ENCODE measurements around the gene CAPN15. TPM values are rescaled to one million over a fixed set of nuclear protein-coding genes. Genes with fewer than 3 reads are reported as not detected.

The CAPN15 gene
- total RNA-seq, 1 experiment from 2014 or later = 60.4 TPM

DNA sequence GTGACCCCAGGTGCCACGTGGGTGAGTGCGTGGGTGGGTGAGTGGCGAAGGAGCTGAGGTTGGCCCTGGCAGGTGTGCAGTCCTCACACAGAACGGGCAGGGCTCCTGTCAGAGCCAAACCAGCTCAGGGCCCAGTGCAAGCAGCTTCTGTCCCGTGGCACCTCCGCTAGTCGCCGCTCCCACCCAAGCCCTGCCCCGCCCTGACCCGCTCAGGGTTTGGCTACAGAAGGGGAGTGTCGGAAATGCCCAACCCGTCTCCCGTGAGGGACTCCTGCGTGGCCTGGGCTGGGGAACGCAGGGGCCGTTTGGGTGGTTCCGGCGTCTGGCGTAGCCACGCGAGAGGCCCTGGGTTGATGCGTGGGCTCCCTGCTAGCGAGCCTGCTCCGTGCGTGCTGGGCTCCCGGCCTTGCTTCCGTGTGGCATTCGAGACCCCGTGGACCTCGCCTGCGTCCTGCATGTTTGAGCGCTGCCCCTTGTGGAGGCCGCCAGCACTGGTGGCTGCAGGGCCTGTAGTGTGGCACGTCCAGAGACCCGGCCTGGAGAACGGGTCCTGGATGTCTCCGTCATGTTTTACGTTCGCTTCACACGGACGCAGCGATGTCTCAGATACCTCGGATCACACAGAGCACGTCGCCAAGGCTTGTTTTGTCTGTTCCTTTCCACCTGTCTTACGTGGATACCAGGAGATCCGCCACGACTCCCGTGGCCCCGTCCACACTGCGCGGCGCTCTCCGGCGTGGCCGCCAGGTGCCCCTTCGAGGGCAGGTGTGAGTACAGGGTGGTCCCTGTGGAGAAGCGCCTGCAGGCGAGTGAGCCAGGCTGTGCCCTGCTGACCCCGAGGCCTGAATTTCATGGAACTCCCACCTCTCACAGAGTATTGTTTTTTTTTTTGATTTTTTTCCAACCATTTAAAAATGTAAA lies 10.2 kb downstream of the CAPN15 start:
- Histone ChIP-seq H3K9ac (ENCODE audit: low read length) (no peak overlapping the region), H3F3A (ENCODE audit: low read length, unreplicated experiment) (no peaks in the 10 kb centered on the region), H3K79me2 (ENCODE audit: low read length) (peaks cover 98% of the 10 kb centered on the region), H3K27ac (ENCODE audit: low read length) (no peak overlapping the region), H3K36me3 (ENCODE audit: low read depth, low read length) (no peaks in the 10 kb centered on the region; the same call in 1 of the 2 replicates), H3K4me2 (ENCODE audit: low read length) (no peak overlapping the region), H2AFZ (ENCODE audit: low read length) (no peak overlapping the region), H3K4me1 (ENCODE audit: insufficient read depth, low read length) (peaks cover 25% of the 10 kb centered on the region), H3K27me3 (ENCODE audit: low read length) (no peaks in the 10 kb centered on the region), H4K20me1 (ENCODE audit: low read length) (peaks cover 9% of the 10 kb centered on the region; the same call in 1 of the 2 replicates), H3K9me2 (replicated peaks; ENCODE audit: low read length) (no peaks in the 10 kb centered on the region), H3K4me3 (ENCODE audit: low read length) (no peak overlapping the region), H3K9me3 (ENCODE audit: low read length) (no peaks in the 10 kb centered on the region)
- intact Hi-C loops (cut with micrococcal nuclease) = no loop called here
- DNase-seq (no peak), ATAC-seq (no peak)
- TF ChIP-seq, protein P1, sequence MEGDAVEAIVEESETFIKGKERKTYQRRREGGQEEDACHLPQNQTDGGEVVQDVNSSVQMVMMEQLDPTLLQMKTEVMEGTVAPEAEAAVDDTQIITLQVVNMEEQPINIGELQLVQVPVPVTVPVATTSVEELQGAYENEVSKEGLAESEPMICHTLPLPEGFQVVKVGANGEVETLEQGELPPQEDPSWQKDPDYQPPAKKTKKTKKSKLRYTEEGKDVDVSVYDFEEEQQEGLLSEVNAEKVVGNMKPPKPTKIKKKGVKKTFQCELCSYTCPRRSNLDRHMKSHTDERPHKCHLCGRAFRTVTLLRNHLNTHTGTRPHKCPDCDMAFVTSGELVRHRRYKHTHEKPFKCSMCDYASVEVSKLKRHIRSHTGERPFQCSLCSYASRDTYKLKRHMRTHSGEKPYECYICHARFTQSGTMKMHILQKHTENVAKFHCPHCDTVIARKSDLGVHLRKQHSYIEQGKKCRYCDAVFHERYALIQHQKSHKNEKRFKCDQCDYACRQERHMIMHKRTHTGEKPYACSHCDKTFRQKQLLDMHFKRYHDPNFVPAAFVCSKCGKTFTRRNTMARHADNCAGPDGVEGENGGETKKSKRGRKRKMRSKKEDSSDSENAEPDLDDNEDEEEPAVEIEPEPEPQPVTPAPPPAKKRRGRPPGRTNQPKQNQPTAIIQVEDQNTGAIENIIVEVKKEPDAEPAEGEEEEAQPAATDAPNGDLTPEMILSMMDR (conservative IDR thresholded peaks at IDR 0.05; ENCODE audit: low read depth, low read length) = 0 out of 2 replicates have a peak, but pooled peaks have one; percentile 29
- no peak for TF ChIP-seq EZH2phosphoT487 (IDR thresholded peaks at IDR 0.05; ENCODE audit: borderline replicate concordance, low read length)
- no peak for TF ChIP-seq EZH2 (IDR thresholded peaks at IDR 0.05; ENCODE audit: low read length, unreplicated experiment)
- CTCF ChIA-PET = no interaction called here
- POLR2A ChIA-PET (ENCODE audit: unreplicated experiment) = no interaction called here
- no TSS peak for BruUV-seq (replicated peaks)

GRCh38 chr16:539901-540530 lies 12.5 kb downstream of the CAPN15 start:
- ATAC-seq (no peak), DNase-seq (no peak)
- intact Hi-C loops (cut with micrococcal nuclease) = no loop called here
- ChIA-PET CTCF (no interaction called here), POLR2A (ENCODE audit: unreplicated experiment) (no interaction called here)
- peaks cover 12% of the 10 kb centered on the region for H3K4me1 ChIP-seq (ENCODE audit: insufficient read depth, low read length)
- no peak overlapping the region for H3K27ac ChIP-seq (ENCODE audit: low read length)
- BruUV-seq (replicated peaks) = no TSS peak
- no peak for TF ChIP-seq EZH2phosphoT487 (IDR thresholded peaks at IDR 0.05; ENCODE audit: borderline replicate concordance, low read length)
- TF ChIP-seq, protein P1 (conservative IDR thresholded peaks at IDR 0.05; ENCODE audit: low read depth, low read length) = no peak
- no peak for TF ChIP-seq EZH2 (IDR thresholded peaks at IDR 0.05; ENCODE audit: low read length, unreplicated experiment)
- no peaks in the 10 kb centered on the region for H3K9me2 ChIP-seq (replicated peaks; ENCODE audit: low read length)
- H3K9me3 ChIP-seq (ENCODE audit: low read length) = no peaks in the 10 kb centered on the region
- H3K79me2 ChIP-seq (ENCODE audit: low read length) = peaks cover 89% of the 10 kb centered on the region
- no peak overlapping the region for H2AFZ ChIP-seq (ENCODE audit: low read length)
- no peak overlapping the region for H3K4me3 ChIP-seq (ENCODE audit: low read length)
- H3K27me3 ChIP-seq (ENCODE audit: low read length) = no peaks in the 10 kb centered on the region
- no peak overlapping the region for H3K9ac ChIP-seq (ENCODE audit: low read length)
- H3K4me2 ChIP-seq (ENCODE audit: low read length) = no peak overlapping the region
- H4K20me1 ChIP-seq (ENCODE audit: low read length) = 0 out of 2 replicates have a peak, but pooled peaks cover 1% of the 10 kb centered on the region
- H3K36me3 ChIP-seq (ENCODE audit: low read depth, low read length) = no peaks in the 10 kb centered on the region; the same call in 1 of the 2 replicates
- no peaks in the 10 kb centered on the region for H3F3A ChIP-seq (ENCODE audit: low read length, unreplicated experiment)

Measured in PC-3 (cell line).